ENCODE results near the gene TMEM98.
"Not testable (repeated sequence)": the region's sequence is repeated elsewhere in the genome, so short reads cannot be mapped to it uniquely, and the experiment has no call there.

TMEM98 gene

GRCh38 chr17:32919876-32920275 lies 8.1 kb upstream of the TMEM98 start:
- not testable (repeated sequence) for H2BK120ac ChIP-seq (ENCODE audit: insufficient read depth, low read length, poor library complexity); H4K8ac ChIP-seq (ENCODE audit: low read depth, low read length); H2BK12ac ChIP-seq (ENCODE audit: low read length); H3K36me3 ChIP-seq (ENCODE audit: control insufficient read depth in 1 of 2, insufficient read depth in 2 of 2, low read length in 2 of 2); H2AFZ ChIP-seq (ENCODE audit: insufficient read depth, low read length, poor library complexity); H3K79me1 ChIP-seq (ENCODE audit: low read length); H3K23ac ChIP-seq (ENCODE audit: low read length); H2BK5ac ChIP-seq (ENCODE audit: low read depth, low read length, poor library complexity); DNase-seq; H4K12ac ChIP-seq (ENCODE audit: low read depth, low read length); H3K27ac ChIP-seq (ENCODE audit: low read depth, low read length); H3K79me2 ChIP-seq (ENCODE audit: control insufficient read depth, insufficient read depth, low read length, poor library complexity); H2AK5ac ChIP-seq (ENCODE audit: low read length); H4K91ac ChIP-seq (ENCODE audit: low read depth, low read length); H3K4ac ChIP-seq (ENCODE audit: low read depth, low read length); H3K27me3 ChIP-seq (ENCODE audit: insufficient read depth, low read length); H3K18ac ChIP-seq (ENCODE audit: low read length); H3K4me2 ChIP-seq (ENCODE audit: low read length); H3K9me3 ChIP-seq (ENCODE audit: insufficient read depth, low read depth, low read length); H3K4me1 ChIP-seq (ENCODE audit: control insufficient read depth in 1 of 2, insufficient read depth in 2 of 2, low read length in 2 of 2); H3K4me3 ChIP-seq (ENCODE audit: low read depth, low read length); H3K14ac ChIP-seq (ENCODE audit: low read length); H3K9ac ChIP-seq (ENCODE audit: low read length)
- WGBS (ENCODE audit: extremely low coverage, insufficient coverage, insufficient read length) = no CpG with 5 or more reads among the region's 4 CpGs

- H2AFZ ChIP-seq (ENCODE audit: insufficient read depth, low read length, poor library complexity) = no peak overlapping the region
- H3K9me3 ChIP-seq (ENCODE audit: insufficient read depth, low read depth, low read length) = no peaks in the 10 kb centered on the region
- no peak overlapping the region for H2AK5ac ChIP-seq (ENCODE audit: low read length)
- no peak overlapping the region for H3K18ac ChIP-seq (ENCODE audit: low read length)
- H3K27me3 ChIP-seq (ENCODE audit: insufficient read depth, low read length) = no peaks in the 10 kb centered on the region
- no peak overlapping the region for H3K9ac ChIP-seq (ENCODE audit: low read length)
- no peaks in the 10 kb centered on the region for H3K79me2 ChIP-seq (ENCODE audit: control insufficient read depth, insufficient read depth, low read length, poor library complexity)
- H3K4ac ChIP-seq (ENCODE audit: low read depth, low read length) = no peak overlapping the region
- no peaks in the 10 kb centered on the region for H3K79me1 ChIP-seq (ENCODE audit: low read length)
- H2BK12ac ChIP-seq (ENCODE audit: low read length) = no peak overlapping the region
- no peak for DNase-seq
- H3K36me3 ChIP-seq (ENCODE audit: control insufficient read depth in 1 of 2, insufficient read depth in 2 of 2, low read length in 2 of 2) = no peaks in the 10 kb centered on the region
- WGBS (ENCODE audit: extremely low coverage, insufficient coverage, insufficient read length) = no CpG with 5 or more reads among the region's 8 CpGs
- no peak overlapping the region for H2BK120ac ChIP-seq (ENCODE audit: insufficient read depth, low read length, poor library complexity)
- no peak overlapping the region for H3K14ac ChIP-seq (ENCODE audit: low read length)
- H2BK5ac ChIP-seq (ENCODE audit: low read depth, low read length, poor library complexity) = no peak overlapping the region
- no peak overlapping the region for H3K4me3 ChIP-seq (ENCODE audit: low read depth, low read length)
- no peak overlapping the region for H4K91ac ChIP-seq (ENCODE audit: low read depth, low read length)
- no peak overlapping the region for H3K23ac ChIP-seq (ENCODE audit: low read length)
- H3K4me2 ChIP-seq (ENCODE audit: low read length) = no peak overlapping the region
- no peak overlapping the region for H3K27ac ChIP-seq (ENCODE audit: low read depth, low read length)
- H4K12ac ChIP-seq (ENCODE audit: low read depth, low read length) = no peak overlapping the region
- no peak overlapping the region for H4K8ac ChIP-seq (ENCODE audit: low read depth, low read length)
- no peaks in the 10 kb centered on the region for H3K4me1 ChIP-seq (ENCODE audit: control insufficient read depth in 1 of 2, insufficient read depth in 2 of 2, low read length in 2 of 2)
Observed at GRCh38 chr17:32920293-32920692, 7.7 kb upstream of the TMEM98 start.

- Histone ChIP-seq H2AFZ (ENCODE audit: insufficient read depth, low read length, poor library complexity) (no peak overlapping the region), H3K23ac (ENCODE audit: low read length) (no peak overlapping the region), H3K27me3 (ENCODE audit: insufficient read depth, low read length) (no peaks in the 10 kb centered on the region), H3K9ac (ENCODE audit: low read length) (no peak overlapping the region), H4K91ac (ENCODE audit: low read depth, low read length) (no peak overlapping the region), H2BK12ac (ENCODE audit: low read length) (no peak overlapping the region), H3K79me2 (ENCODE audit: control insufficient read depth, insufficient read depth, low read length, poor library complexity) (no peaks in the 10 kb centered on the region), H4K8ac (ENCODE audit: low read depth, low read length) (no peak overlapping the region), H3K4ac (ENCODE audit: low read depth, low read length) (no peak overlapping the region), H2BK120ac (ENCODE audit: insufficient read depth, low read length, poor library complexity) (no peak overlapping the region), H3K18ac (ENCODE audit: low read length) (no peak overlapping the region), H2AK5ac (ENCODE audit: low read length) (no peak overlapping the region), H3K79me1 (ENCODE audit: low read length) (no peaks in the 10 kb centered on the region), H4K12ac (ENCODE audit: low read depth, low read length) (no peak overlapping the region), H2BK5ac (ENCODE audit: low read depth, low read length, poor library complexity) (no peak overlapping the region), H3K36me3 (ENCODE audit: control insufficient read depth in 1 of 2, insufficient read depth in 2 of 2, low read length in 2 of 2) (no peaks in the 10 kb centered on the region), H3K4me1 (ENCODE audit: control insufficient read depth in 1 of 2, insufficient read depth in 2 of 2, low read length in 2 of 2) (no peaks in the 10 kb centered on the region), H3K27ac (ENCODE audit: low read depth, low read length) (no peak overlapping the region), H3K4me3 (ENCODE audit: low read depth, low read length) (no peak overlapping the region), H3K14ac (ENCODE audit: low read length) (no peak overlapping the region), H3K4me2 (ENCODE audit: low read length) (no peak overlapping the region), H3K9me3 (ENCODE audit: insufficient read depth, low read depth, low read length) (no peaks in the 10 kb centered on the region)
- no CpG with 5 or more reads among the region's 10 CpGs for WGBS (ENCODE audit: extremely low coverage, insufficient coverage, insufficient read length)
- no peak for DNase-seq
Observed at GRCh38 chr17:32921017-32921416, 6.9 kb upstream of the TMEM98 start.

GRCh38 chr17:32923905-32924304 lies 4.0 kb upstream of the TMEM98 start:
- peaks cover 3 to 10% of the 10 kb centered on the region in 2 experiments for H3K4me1 ChIP-seq (ENCODE audit: control insufficient read depth in 1 of 2, insufficient read depth in 2 of 2, low read length in 2 of 2)
- H3K27me3 ChIP-seq (ENCODE audit: insufficient read depth, low read length); H3K23ac ChIP-seq (ENCODE audit: low read length); H4K8ac ChIP-seq (ENCODE audit: low read depth, low read length); H3K9me3 ChIP-seq (ENCODE audit: insufficient read depth, low read depth, low read length); H4K12ac ChIP-seq (ENCODE audit: low read depth, low read length); H2AFZ ChIP-seq (ENCODE audit: insufficient read depth, low read length, poor library complexity); H2BK12ac ChIP-seq (ENCODE audit: low read length); H3K4me2 ChIP-seq (ENCODE audit: low read length); H2BK120ac ChIP-seq (ENCODE audit: insufficient read depth, low read length, poor library complexity); H3K14ac ChIP-seq (ENCODE audit: low read length); H2AK5ac ChIP-seq (ENCODE audit: low read length); H4K91ac ChIP-seq (ENCODE audit: low read depth, low read length); H3K27ac ChIP-seq (ENCODE audit: low read depth, low read length); H3K18ac ChIP-seq (ENCODE audit: low read length); H3K4me3 ChIP-seq (ENCODE audit: low read depth, low read length); H3K79me1 ChIP-seq (ENCODE audit: low read length); H3K36me3 ChIP-seq (ENCODE audit: control insufficient read depth in 1 of 2, insufficient read depth in 2 of 2, low read length in 2 of 2); H3K9ac ChIP-seq (ENCODE audit: low read length); H2BK5ac ChIP-seq (ENCODE audit: low read depth, low read length, poor library complexity); H3K79me2 ChIP-seq (ENCODE audit: control insufficient read depth, insufficient read depth, low read length, poor library complexity); H3K4ac ChIP-seq (ENCODE audit: low read depth, low read length): not testable (repeated sequence)
- WGBS (ENCODE audit: extremely low coverage, insufficient coverage, insufficient read length) = no CpG with 5 or more reads among the region's 3 CpGs
- DNase-seq = peak in 1 of 2 donors; percentile 3
